ENCODE measurements around the gene ZKSCAN4. TPM values are rescaled to one million over a fixed set of nuclear protein-coding genes. Genes with fewer than 3 reads are reported as not detected.

Gene ZKSCAN4
- total and polyA plus RNA-seq, 10 of the 15 experiments (the other 5 are each of a cell fraction or from before 2014, with no cell fraction given): 3.0 to 6.5 (median 5.0) TPM

GRCh38 chr6:28225056-28225834 lies 26.8 kb downstream of the ZKSCAN4 start, which contains the start of gene ZSCAN9 (continued):
- TF ChIP-seq, protein P1, sequence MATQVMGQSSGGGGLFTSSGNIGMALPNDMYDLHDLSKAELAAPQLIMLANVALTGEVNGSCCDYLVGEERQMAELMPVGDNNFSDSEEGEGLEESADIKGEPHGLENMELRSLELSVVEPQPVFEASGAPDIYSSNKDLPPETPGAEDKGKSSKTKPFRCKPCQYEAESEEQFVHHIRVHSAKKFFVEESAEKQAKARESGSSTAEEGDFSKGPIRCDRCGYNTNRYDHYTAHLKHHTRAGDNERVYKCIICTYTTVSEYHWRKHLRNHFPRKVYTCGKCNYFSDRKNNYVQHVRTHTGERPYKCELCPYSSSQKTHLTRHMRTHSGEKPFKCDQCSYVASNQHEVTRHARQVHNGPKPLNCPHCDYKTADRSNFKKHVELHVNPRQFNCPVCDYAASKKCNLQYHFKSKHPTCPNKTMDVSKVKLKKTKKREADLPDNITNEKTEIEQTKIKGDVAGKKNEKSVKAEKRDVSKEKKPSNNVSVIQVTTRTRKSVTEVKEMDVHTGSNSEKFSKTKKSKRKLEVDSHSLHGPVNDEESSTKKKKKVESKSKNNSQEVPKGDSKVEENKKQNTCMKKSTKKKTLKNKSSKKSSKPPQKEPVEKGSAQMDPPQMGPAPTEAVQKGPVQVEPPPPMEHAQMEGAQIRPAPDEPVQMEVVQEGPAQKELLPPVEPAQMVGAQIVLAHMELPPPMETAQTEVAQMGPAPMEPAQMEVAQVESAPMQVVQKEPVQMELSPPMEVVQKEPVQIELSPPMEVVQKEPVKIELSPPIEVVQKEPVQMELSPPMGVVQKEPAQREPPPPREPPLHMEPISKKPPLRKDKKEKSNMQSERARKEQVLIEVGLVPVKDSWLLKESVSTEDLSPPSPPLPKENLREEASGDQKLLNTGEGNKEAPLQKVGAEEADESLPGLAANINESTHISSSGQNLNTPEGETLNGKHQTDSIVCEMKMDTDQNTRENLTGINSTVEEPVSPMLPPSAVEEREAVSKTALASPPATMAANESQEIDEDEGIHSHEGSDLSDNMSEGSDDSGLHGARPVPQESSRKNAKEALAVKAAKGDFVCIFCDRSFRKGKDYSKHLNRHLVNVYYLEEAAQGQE (IDR thresholded peaks at IDR 0.05; ENCODE audit: low read depth, low read length): no peak
- TF ChIP-seq WRNIP1 (IDR thresholded peaks at IDR 0.05; ENCODE audit: borderline replicate concordance, low read depth, low read length) (peak; percentile 90; the same call in 1 of the 2 replicates), RCOR1 (conservative IDR thresholded peaks at IDR 0.05; ENCODE audit: low read depth, low read length) (peak; percentile 78; the same call in 1 of the 2 replicates), SIN3A (IDR thresholded peaks at IDR 0.05; ENCODE audit: low read depth, low read length) (peak; percentile 92), IKZF1 (conservative IDR thresholded peaks at IDR 0.05) (peak; percentile 90), MEF2A (IDR thresholded peaks at IDR 0.05; ENCODE audit: insufficient read depth, low read depth, low read length) (no peak), LARP7 (IDR thresholded peaks at IDR 0.05) (peak; percentile 72; the same call in 1 of the 2 replicates), CBX3 (IDR thresholded peaks at IDR 0.05; ENCODE audit: borderline replicate concordance, low read depth) (no peak), BMI1 (IDR thresholded peaks at IDR 0.05; ENCODE audit: borderline replicate concordance) (no peak), BACH1 (IDR thresholded peaks at IDR 0.05; ENCODE audit: borderline replicate concordance) (0 out of 2 replicates have a peak, but pooled peaks have one; percentile 50), SP1 (IDR thresholded peaks at IDR 0.05; ENCODE audit: low read depth, low read length) (peak; percentile 55), MYB (IDR thresholded peaks at IDR 0.05; ENCODE audit: borderline replicate concordance, low read depth, low read length) (no peak), JUND (IDR thresholded peaks at IDR 0.05; ENCODE audit: low read depth, low read length) (no peak), CHD1 (IDR thresholded peaks at IDR 0.05; ENCODE audit: low read depth, low read length) (0 out of 2 replicates have a peak, but pooled peaks have one; percentile 52), MEF2B (IDR thresholded peaks at IDR 0.05; ENCODE audit: partially characterized antibody, poor library complexity, severe bottlenecking) (peak; percentile 25), RUNX3 (IDR thresholded peaks at IDR 0.05; ENCODE audit: low read length) (peak; percentile 72), NR2C2 (IDR thresholded peaks at IDR 0.05; ENCODE audit: borderline replicate concordance, control insufficient read depth, insufficient read length, low read depth) (no peak), E2F4 (IDR thresholded peaks at IDR 0.05; ENCODE audit: low read depth, low read length) (no peak), NBN (IDR thresholded peaks at IDR 0.05) (peak; percentile 69), ETV6 (conservative IDR thresholded peaks at IDR 0.05 in 1 of 2, IDR thresholded peaks at IDR 0.05 in 1 of 2; ENCODE audit: borderline replicate concordance in 1 of 2, low read depth in 1 of 2) (peak in 1 of 2 experiments; percentile 38; a peak in 1 of 4 replicates), ZNF274 (IDR thresholded peaks at IDR 0.05; ENCODE audit: insufficient read depth, insufficient read length) (no peak), NFYA (IDR thresholded peaks at IDR 0.05; ENCODE audit: borderline replicate concordance, low read depth, low read length) (no peak)
- TF ChIP-seq, protein P2, sequence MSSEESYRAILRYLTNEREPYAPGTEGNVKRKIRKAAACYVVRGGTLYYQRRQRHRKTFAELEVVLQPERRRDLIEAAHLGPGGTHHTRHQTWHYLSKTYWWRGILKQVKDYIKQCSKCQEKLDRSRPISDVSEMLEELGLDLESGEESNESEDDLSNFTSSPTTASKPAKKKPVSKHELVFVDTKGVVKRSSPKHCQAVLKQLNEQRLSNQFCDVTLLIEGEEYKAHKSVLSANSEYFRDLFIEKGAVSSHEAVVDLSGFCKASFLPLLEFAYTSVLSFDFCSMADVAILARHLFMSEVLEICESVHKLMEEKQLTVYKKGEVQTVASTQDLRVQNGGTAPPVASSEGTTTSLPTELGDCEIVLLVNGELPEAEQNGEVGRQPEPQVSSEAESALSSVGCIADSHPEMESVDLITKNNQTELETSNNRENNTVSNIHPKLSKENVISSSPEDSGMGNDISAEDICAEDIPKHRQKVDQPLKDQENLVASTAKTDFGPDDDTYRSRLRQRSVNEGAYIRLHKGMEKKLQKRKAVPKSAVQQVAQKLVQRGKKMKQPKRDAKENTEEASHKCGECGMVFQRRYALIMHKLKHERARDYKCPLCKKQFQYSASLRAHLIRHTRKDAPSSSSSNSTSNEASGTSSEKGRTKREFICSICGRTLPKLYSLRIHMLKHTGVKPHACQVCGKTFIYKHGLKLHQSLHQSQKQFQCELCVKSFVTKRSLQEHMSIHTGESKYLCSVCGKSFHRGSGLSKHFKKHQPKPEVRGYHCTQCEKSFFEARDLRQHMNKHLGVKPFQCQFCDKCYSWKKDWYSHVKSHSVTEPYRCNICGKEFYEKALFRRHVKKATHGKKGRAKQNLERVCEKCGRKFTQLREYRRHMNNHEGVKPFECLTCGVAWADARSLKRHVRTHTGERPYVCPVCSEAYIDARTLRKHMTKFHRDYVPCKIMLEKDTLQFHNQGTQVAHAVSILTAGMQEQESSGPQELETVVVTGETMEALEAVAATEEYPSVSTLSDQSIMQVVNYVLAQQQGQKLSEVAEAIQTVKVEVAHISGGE (CRISPR knock-in tag; IDR thresholded peaks at IDR 0.05): peak; percentile 88

All from GM12878 (cell line).